ENCODE data around the gene ADCY9.
"Not testable (repeated sequence)": the region's sequence is repeated elsewhere in the genome, so short reads cannot be mapped to it uniquely, and the experiment has no call there.

DNA sequence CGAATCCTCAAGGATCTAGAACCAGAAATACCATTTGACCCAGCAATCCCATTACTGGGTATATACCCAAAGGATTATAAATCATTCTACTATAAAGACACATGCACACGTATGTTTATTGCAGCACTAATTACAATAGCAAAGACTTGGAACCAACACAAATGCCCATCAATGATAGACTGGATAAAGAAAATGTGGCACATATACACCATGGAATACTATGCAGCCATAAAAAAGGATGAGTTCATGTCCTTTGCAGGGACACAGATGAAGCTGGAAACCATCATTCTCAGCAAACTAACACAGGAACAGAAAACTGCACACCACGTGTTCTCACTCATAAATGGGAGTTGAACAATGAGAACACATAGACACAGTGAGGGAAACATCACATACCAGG is 40.3 kb upstream of the ADCY9 start:
- TF ChIP-seq, protein P1, sequence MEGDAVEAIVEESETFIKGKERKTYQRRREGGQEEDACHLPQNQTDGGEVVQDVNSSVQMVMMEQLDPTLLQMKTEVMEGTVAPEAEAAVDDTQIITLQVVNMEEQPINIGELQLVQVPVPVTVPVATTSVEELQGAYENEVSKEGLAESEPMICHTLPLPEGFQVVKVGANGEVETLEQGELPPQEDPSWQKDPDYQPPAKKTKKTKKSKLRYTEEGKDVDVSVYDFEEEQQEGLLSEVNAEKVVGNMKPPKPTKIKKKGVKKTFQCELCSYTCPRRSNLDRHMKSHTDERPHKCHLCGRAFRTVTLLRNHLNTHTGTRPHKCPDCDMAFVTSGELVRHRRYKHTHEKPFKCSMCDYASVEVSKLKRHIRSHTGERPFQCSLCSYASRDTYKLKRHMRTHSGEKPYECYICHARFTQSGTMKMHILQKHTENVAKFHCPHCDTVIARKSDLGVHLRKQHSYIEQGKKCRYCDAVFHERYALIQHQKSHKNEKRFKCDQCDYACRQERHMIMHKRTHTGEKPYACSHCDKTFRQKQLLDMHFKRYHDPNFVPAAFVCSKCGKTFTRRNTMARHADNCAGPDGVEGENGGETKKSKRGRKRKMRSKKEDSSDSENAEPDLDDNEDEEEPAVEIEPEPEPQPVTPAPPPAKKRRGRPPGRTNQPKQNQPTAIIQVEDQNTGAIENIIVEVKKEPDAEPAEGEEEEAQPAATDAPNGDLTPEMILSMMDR (IDR thresholded peaks at IDR 0.05), result not testable (repeated sequence)
- TF ChIP-seq POLR2A (IDR thresholded peaks at IDR 0.05), result not testable (repeated sequence)

All from tibial nerve (tissue), 3 donors.